ENCODE results near the gene ARID5A. TPM values are rescaled to one million over a fixed set of nuclear protein-coding genes. Genes with fewer than 3 reads are reported as not detected.

ARID5A gene
- total and polyA plus RNA-seq, 10 of the 15 experiments (the other 5 are each of a cell fraction or from before 2014, with no cell fraction given): 0.76 to 87.1 (median 37.6) TPM

- H3K4me3 ChIP-seq: no peak overlapping the region
- ChIA-PET POLR2A (no interaction called here), RAD21 (ENCODE audit: unreplicated experiment) (no interaction called here), SMC1A (ENCODE audit: uncharacterized antibody, unreplicated experiment) (interaction anchor here (0.5 to 1.7 kb wide), 2 partner anchors 12 to 16 kb away, joined by 3 to 4 read pairs; no protein-coding TSS in a partner anchor), CTCF (interaction anchor here (1.3 kb wide), 1 partner anchor 10 kb away, joined by 3 read pairs; no protein-coding TSS in a partner anchor)
- H3K4me1 ChIP-seq (ENCODE audit: control insufficient read depth, insufficient read depth, low read length): peaks cover 32% of the 10 kb centered on the region
- H3K9ac ChIP-seq (ENCODE audit: control insufficient read depth, insufficient read depth, low read length): no peak overlapping the region
- no peak for TF ChIP-seq POLR2A (IDR thresholded peaks at IDR 0.05; ENCODE audit: low read depth, low read length)
- TF ChIP-seq USF2 (IDR thresholded peaks at IDR 0.05; ENCODE audit: borderline replicate concordance, low read depth, low read length): no peak
- no peak for TF ChIP-seq LARP7 (IDR thresholded peaks at IDR 0.05)
- no peak for TF ChIP-seq KLF5 (IDR thresholded peaks at IDR 0.05; ENCODE audit: partially characterized antibody)
- no peak for TF ChIP-seq EED (IDR thresholded peaks at IDR 0.05; ENCODE audit: low read depth)
- TF ChIP-seq SPI1 (IDR thresholded peaks at IDR 0.05; ENCODE audit: borderline replicate concordance, insufficient read depth, low read depth, low read length): no peak
- no peak for TF ChIP-seq ZZZ3 (IDR thresholded peaks at IDR 0.05; ENCODE audit: control insufficient read depth, insufficient read length, low read depth)
- no peak for TF ChIP-seq SUZ12 (IDR thresholded peaks at IDR 0.05; ENCODE audit: unreplicated experiment)
- TF ChIP-seq RB1 (IDR thresholded peaks at IDR 0.05; ENCODE audit: borderline replicate concordance): no peak
- H3K4me2 ChIP-seq (ENCODE audit: control insufficient read depth, insufficient read depth): no peak overlapping the region
- H4K20me1 ChIP-seq (ENCODE audit: control insufficient read depth, insufficient read depth): no peaks in the 10 kb centered on the region
- H3K36me3 ChIP-seq (ENCODE audit: control insufficient read depth in 2 of 2, insufficient read depth in 2 of 2, low read length in 1 of 2): no peaks in the 10 kb centered on the region
- WGBS (ENCODE audit: insufficient coverage, insufficient replicate concordance, low lambda C conversion rate, missing lambda C conversion rate): 80% methylated on average over 15 of the region's 15 CpGs
- in situ Hi-C loops (cut with MboI): no loop called here
- H3K27me3 ChIP-seq (replicated peaks in 1 of 2; ENCODE audit: control insufficient read depth in 2 of 2, insufficient read depth in 2 of 2, low read length in 1 of 2): no peaks in the 10 kb centered on the region
- DNase-seq (ENCODE audit: low read depth, low spot score) (no peak), FAIRE-seq (no peak), ATAC-seq (no peak)
- no peak overlapping the region for H3K27ac ChIP-seq (ENCODE audit: control insufficient read depth, insufficient read depth)
- no TSS peak for BruUV-seq (replicated peaks)
- no peak overlapping the region for H2AFZ ChIP-seq (ENCODE audit: control insufficient read depth, low read depth, low read length)
- intact Hi-C loops (cut with micrococcal nuclease; ENCODE audit: unreplicated experiment): no loop called here
- no peaks in the 10 kb centered on the region for H3K79me2 ChIP-seq (ENCODE audit: control insufficient read depth, insufficient read depth, low read length)
- peaks cover 4% of the 10 kb centered on the region; the same call in 2 of the 3 replicates for H3K9me3 ChIP-seq (replicated peaks; ENCODE audit: control insufficient read depth, insufficient read depth, low read length)
Measured at GRCh38 chr2:96499061-96499960, 37.2 kb upstream of the ARID5A start.

Measured in GM12878 (cell line).